Stromal cell of bone marrow (primary cell): Measurements from ENCODE around the gene KLF16.

Experiments used
- DNase-seq: peaks from one replicate; pipeline ENCODE4 v3.0.0-alpha.2; 2012; ENCODE audit warnings: low read depth

Gene KLF16

DNA sequence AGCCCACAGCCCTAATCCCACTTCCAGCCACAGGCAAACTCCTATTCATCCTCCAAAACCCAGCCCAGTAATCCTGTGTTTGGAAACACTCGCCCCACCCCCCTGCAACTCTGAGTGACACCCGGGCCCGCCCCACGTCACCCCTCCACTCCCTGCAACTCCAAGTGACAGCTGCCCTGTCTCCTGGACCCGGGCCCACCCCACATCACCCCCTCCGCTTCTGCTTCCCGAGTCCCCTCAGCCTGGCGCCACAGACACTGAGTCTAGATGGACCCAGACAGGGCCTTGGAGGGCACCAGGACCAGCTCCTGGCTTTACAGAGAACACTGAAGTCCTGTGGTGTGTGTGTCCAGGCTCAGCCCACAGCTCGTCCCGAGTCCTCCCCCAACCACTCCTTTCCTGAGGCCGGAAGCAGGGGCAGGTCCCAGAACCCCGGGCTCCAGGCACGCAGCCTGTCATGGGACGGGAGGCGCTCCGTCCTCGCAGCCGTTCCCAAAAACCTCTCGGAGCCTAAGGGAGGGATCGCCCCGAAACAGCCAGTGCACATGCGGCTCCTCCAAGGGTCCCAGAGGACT is 22.8 kb downstream of the KLF16 start:
- DNase-seq, result no peak

DNA sequence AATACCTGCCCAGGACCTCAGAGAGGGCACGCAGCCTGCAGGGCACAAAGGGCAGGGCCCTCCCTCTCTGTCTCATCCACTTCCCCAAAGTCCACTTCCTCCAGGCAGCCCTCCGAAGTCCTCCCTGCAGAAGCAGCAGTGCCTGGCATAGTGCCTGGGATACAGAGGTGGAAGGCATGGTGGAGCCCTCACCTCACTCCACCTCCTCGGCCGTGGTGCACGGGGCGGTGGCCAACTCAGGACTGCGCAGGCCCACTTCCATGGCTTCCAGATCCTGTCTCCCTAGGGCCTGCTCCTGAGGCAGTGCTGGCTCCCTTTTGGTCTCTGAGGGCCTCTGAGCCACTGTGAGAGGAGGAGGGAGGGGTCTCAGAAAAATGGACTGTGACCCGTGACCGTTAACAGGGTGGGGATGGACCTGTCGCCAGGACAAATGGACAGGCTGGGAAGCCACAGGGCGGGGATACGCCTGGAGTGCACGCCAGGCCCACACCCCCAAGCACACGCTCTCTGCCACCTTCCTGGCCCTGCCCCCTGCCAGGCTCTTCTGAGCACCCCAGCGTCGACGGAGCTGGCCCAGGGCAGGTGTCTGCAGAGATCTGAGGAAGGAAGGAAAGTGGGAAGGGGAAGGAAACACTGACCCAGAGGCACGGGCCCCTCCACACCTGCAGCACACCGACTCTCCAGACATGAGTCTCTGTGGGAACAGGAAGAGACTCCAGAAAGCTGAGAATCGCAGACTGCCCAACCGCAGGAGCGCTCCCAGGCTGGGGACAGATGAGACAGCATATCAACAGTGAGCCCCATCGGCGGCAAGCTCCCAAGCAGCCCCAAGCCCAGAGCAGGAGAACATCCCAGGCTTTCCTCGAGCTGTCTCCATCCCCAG is 23.5 kb downstream of the KLF16 start:
- no peak for DNase-seq

DNA sequence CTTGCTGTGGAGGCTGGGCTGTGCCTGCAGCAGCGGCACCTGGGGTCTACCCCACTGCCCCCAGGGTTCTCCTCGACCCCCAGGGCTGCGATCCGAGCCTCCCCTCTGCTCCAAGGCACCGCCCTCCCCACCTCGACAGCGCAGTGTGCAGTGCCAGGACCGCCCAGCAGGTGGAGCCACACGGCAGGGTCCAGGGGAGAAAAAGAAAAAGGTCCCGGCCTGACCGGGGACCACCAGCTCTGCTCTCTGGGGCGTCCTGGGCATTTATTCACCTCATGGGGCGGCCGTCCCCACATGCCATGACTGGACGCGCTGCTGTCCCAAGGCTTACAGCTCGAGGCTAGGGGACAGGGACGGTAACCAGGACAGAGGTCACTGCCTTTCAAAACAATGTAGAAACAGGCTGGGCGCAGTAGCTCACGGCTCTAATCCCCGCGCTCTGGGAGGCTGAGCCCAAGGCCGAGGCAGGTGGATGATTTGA is 25.7 kb downstream of the KLF16 start:
- no peak for DNase-seq

DNA sequence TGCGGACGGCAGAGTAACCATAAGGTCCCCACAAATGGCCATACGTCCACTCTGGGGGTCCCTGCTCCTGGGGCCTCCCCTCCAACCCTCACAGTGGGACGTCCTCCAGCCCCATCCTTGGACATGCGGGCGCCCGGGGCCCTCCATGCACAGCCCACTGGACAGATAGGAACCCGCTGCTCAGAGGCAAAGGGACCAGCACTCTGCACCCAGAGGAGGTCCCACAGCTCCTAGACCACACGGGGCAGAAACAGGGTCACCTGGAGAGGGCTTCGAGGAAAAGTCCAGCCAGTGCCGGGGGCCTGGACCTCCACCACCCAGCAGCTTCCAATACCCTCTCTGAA is 26.2 kb downstream of the KLF16 start:
- no peak for DNase-seq

DNA sequence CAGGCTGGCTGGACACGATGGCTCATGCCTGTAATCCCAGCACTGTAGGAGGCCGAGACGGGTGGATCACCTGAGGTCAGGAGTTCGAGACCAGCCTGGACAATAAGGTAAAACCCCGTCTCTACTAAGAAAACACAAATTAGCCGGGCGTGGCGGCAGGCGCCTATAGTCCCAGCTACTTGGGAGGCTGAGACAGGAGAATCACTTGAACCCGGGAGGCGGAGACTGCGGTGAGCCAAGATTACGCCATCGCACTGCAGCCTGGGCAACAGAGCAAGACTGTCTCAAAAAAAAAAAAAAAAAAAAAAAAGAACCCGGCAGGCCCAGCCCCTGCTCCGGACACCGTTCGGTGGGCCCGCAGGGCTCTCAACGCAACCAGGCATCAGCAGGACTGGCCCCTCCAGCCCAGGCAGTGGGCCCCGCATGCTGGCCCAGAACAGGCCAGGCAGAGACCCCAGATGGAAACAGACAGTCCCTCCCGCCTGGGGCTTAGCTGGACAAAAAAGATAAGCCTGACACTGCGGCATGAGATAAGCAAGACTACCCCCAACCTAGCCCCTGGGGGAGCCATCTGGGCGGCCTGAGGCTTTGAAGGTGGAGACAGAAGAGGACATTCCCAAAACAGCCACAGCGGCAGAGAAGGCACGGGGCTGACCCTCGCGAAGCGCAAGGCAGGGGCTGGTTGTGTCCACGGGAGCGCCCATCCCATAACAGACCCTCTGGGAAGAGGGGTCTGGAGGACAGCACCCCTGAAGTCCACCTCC is 26.7 kb downstream of the KLF16 start:
- DNase-seq, result no peak

DNA sequence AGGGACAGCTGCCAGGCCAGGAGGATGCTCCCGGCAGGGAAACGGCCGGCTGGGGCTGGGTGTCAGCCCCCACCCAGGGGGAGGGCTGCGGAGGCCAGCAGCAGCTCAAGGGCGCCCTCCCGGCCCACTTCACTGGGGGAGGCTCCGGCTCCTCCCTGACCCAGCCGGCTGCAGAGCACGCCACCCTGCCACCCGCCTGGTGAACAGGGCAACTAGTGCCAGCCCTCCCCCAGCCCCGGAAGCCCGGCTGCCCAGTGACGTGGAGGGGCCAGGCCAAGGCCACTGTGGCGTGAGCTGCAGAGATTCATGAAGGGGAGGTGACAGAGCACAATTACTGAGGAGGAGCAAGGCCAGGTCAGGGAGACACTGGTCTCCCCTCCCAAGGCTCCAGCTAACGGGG is 29.8 kb downstream of the KLF16 start:
- no peak for DNase-seq

DNA sequence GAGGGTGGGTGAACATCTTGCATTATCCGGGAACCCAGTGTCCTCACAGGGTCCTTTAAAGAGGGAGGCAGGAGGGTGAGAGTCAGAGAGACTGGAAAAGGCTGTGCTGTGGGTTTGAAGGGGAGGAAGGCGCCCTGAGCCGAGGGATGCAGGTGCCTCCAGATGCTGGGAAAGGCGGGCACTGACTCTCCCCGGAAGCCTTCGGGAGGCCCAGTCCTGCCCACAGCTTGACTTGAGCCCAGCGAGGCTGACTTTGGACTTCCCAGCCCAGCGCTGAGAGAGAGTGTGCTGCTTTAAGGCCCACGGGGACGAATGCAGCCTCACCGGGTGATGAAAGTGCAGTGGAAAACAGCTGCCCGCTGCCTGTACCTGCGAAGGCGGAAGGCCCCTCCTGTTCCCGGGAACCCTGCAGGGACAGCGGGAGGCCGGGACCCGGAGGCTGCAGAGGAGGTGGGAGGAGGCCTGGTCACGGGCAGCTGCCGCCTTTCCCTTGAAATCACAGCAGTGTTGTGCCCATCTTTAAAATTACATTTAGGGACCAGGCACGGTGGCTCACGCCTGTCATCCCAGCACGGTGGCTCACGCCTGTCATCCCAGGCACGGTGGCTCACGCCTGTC is 31.2 kb downstream of the KLF16 start:
- no peak for DNase-seq

DNA sequence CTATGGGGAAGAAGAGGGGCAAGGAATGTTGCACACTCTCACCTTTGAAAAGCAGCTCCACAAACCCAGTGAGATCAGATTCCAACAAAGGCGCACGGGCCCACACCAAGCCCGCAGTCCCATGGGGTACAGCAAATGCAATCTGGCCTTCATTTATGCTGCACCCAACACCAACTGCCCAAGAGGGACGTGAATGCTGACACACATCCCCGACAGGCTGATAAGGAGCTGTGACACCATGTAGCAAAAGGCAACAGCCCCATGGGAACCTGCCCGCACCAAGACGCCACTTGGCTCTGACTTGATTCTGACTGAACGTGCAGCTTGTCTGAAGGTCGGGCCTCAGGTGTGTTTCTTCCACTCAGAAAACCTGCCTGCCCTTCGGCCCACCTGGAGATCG is 32.4 kb downstream of the KLF16 start:
- no peak for DNase-seq

DNA sequence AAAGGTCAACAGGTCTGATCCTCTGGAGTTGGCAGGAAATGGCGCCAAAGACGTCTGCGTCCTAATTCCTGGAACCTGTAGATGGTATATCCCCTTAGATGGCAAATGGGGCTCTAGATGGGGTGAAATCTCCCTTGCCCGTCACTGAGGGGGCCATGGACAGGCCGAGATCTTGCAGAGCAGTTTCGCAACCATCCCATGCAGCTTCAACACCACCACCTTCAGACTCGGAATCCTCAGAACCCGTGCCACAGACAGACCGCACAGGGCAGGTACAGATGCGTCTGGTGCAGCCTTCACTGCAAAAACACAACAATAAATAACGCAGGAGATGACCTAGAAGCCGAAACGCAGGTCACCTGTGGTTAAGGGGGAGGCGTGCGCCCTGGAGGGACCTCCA is 32.8 kb downstream of the KLF16 start:
- DNase-seq, result no peak

DNA sequence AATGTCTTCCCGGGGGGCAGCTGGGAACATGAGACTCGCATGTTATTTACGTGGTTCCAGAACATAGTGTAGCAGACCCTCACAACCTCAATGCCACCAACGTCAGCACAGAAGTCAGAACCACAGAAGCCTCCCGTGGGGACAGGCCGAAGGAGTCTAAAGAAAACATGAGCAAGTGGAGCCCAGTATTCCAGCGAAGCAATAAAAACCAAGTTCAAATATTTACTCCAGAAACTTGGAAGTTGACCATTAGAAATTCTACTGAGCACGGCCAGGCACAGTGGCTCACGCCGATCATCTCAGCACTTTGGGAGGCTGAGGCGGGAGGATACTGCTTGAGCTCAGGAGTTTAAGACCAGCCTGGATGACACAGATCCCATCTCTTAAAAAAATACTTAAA is 33.4 kb downstream of the KLF16 start:
- DNase-seq, result no peak

DNA sequence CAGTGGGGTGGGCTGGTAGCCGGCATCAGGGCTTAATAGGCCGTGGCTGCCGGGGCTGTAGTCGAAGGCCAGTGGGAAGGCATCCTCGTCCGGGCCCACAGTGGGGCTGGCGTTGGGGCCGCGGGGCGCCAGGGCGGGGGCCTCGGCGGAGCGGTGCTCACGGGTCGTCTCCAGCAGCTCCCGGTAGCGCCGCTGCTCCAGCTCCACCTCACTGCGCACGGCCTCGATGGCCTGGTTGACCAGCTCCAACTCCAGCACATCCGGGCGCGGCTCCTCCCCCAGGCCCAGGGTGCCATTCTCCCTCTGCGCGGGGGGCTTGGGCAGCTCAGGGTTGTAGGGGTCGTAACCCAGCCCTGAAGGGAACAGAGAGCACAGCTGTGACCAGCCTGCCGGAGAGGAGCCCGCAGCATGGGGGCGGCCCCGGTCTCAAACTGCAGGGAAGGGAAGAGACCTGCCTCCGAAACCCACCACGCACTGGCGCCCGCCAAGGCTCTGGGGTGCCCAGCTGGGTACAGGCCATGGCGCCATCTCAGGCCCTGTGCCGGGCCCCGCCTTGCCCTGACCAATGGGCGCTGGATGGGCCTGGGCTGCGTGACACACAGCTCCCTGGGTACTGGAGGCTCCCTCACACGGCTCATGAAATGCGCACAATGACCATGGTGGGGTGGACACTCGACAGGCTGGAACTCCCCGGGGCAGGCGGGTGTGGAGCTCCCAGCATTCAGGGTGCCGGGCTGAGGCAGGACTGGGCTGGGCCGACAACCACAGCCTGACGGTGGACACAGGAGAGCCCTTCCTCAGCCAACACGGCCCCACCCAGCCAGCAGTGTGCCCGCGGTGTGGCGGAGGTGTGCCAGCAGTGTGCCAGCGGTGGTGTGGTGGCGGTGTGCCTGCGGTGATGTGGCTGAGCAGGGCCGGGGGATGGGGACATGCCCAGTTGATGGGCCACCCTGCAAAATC is 34.8 kb downstream of the KLF16 start:
- DNase-seq, result no peak

DNA sequence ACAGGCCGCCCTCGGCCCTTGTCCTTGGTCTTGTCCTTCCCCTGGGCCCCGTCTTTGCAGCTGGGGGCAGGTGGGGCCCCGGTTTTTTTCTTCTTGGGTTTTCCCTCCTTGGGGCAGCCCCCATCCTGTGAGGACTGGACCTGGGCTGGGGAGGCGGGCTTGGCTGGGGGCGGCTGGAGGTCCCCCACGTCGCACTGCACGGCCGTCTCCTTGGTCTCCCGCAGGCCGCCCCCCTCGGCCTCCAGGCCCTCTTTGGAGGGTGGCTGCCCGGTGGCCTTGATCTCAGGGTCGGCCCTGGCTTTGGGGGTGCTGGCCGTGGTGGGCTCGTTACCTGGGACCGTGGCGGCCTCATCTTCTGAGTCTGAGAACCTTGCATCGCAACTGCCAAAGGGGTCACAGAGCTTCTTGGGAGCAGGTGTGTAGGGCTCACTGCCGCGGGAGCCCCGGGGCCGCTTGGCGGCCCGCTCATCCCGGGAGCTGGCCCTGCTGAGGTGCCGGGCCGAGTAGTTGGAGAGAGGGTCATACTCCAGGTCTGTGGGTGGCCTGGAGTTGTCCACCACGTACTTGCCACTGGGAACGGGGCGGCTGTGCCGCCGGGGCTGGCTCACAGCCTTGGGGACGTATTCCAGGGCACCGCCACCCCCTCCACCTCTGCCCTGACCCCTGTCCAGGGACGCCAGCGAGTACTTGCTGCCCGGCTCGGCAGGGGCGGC is 35.7 kb downstream of the KLF16 start:
- DNase-seq, result no peak

DNA sequence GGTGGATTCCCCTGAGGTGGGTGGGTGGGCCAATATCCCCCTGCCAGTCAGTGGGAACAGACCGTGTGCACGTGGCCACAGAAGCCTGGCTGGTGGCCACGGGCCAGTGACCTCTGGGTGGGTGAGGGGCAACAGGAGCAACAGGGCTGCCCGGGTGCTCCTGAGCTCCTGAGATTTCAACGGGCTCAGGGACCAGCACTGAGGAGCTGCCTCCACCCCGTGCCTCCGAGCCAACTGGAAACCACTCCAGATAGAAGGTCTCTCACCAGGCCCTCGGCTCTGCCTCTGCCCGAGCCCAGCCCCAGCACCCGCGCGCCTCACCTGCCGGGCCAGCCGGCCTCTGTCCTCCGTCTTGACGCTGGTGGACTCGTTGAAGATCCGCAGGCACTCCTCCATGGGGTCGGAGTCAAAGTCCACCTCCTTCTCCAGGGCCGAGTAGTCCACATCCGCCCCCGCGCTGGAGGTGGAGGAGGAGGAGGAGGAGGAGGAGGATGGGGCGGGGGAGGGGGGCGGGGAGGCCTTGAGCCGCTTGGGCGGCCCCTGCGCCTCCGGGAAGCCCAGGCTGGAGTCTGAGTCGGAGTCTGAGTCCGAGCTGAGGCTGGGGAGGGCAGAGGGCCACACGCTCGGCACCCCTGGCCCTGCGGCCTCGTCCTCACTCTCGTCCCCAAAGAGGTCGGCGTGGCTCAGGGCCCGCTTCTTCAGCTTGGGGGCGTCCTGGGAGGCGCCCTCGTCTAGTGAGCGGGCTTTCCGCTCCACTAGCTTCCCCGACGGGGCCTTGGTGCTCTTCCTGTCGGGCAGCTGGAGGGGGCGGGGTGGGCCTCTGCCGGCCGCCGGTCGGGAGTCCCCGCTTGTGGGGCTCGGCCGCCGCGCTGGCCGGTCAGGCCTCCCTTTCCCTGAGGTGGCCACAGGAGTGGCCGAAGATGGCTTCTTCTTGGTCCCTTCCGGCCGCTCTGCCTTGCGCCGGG is 36.5 kb downstream of the KLF16 start:
- DNase-seq, result no peak

DNA sequence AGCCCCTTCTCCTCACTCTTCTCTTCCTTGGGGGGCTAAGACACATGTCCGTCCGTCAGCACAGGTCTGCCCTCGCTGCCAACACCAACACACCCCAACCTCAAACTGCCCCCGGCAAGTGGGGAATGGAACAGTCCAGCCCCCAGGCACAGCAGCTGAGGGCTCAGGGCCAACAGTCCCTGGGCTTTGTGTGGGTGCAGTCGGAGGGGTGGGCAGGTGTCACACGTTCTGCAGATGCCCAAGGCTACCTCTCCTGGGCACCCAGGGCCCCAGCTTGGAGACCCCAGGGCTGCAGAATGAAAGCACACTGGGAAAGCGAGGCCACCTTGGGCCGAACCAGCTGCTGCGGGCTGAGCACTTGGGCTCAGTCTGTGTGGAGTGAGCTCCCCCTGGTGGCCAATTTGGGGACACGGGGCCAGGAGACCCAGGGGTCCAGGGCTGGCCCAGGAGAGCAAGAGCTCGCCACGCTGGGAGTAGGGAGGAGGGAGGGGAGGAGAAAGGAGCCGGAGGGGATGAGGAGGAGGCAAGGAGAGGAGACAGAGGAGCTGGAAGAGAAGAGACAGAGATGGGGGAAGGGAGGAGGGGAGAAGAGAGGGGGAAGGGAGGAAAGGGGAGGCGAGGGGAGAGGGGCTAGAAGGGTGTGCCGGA is 37.3 kb downstream of the KLF16 start:
- DNase-seq, result peak; percentile 30

DNA sequence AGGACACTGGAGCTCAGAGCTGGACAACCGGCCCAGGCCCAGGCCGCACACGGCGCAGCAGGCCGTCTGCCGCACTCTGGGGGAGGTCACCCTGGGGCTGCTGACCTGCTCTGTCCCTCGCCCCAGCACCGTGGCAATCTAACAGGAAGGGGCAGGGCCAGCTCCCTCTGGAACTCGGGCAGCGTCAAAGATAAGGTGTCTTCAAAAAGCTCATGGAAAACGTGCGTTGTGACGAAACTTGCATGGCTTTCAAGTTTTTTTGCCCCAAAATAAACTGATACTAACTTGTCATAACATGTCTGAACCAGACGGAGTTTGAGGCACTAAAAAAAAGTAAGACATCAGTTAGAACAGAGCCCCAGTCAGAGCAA is 39.1 kb downstream of the KLF16 start:
- DNase-seq, result no peak

DNA sequence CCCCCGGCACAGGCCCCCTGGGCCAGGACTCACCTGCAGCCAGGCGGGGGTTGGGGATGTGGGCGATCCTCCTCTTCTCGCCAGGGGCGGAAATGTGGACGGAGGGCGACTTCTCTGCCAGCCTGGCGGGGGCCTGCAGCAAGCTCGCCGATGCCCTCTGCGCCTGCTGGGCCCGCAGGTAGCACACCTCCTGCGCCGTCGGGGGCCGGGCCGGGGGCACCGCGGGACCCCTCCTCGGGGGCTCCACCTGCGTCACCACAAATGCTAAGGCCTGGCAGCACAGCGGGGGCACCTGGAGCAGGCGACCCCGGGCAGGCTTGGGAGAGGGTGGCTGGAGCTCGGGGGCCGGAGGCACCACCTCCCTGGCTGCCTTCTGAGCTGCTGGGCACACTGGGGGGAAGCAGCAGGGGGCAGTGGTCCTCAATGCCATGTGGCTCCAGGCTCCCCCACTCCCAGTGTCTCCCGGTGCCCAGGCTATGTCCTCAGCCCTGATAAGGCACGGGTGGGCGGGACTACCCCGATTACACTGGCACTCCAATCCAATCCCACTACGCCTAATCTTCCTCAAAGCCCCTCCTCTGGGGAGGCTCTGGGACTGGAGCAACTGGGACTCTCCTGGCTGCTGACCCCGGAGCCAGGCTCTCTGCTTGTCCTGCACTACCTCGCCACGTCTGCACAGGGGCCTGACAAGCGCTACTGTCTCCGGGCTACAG is 39.7 kb downstream of the KLF16 start:
- DNase-seq, result no peak

DNA sequence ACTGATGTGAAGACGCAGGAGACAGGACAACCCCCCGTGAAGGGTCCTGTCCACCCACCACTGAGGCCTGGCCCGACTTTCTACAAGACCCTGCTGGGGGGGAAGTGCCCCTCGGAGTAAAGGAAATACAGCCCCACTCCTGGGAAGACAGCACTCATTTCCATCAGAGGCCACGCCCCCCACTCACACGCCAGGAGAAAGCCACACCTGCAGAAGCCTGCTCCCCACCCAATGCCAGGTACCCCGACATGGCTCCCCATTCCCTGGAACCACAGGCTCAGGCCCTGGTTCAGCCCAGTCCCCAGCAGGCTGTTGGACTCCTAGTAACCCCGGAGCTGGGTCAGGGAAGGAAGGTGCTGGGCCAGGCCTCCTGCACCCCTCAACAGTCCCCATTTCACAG is 40.4 kb downstream of the KLF16 start:
- no peak for DNase-seq

DNA sequence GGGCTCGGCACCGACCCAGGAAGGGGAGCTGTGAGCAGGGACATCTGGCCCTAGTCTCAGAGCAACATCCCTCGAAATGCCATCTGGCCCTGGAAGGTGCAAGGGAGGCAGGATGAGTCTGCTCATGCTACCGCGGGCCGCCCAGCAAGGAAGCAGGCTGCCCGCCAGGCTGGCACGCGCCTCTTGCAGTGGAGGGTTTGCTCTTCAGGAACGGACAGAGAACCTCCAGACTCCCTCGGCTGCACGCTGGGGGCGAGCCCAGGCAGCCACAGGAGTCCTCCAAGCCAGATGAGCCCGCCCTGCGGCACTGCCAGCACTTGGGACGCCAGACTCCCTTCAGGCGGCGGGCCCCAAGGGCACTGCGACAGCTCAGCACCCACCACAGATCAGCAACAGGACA is 41.2 kb downstream of the KLF16 start:
- DNase-seq, result no peak
